NCI-H1048 (cell line): Measurements from ENCODE around the gene ODAD2.
"Not testable (repeated sequence)": the region's sequence is repeated elsewhere in the genome, so short reads cannot be mapped to it uniquely, and the experiment has no call there.

ENCODE experiments used
- DNase-seq: peaks from one replicate; lab custom pipeline; 2025; lab: John Stamatoyannopoulos, UW

ODAD2 gene

GRCh38 chr10:27959093-27959715 is 39.7 kb downstream of the ODAD2 start:
- no peak for DNase-seq

DNA sequence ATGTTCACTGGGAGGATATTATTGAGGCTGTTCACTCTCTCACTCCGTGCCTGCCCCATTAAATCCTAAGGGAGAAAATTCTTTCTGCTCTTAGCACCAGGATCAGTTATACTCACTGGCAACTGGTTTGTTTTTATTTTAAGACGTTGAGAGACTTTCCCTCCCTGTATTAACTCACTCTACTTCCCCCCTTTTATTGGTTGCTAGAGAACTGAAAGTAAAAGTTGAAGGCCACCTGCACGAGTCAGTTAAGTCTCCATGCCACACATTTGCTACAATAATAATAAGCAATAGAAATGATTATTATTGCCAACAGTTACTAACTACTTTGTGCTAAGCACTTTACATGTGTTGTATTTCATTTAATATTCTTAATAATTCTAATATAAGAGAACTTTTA is 40.5 kb downstream of the ODAD2 start:
- DNase-seq = not testable (repeated sequence)

- DNase-seq = no peak
Observed at GRCh38 chr10:27950242-27950564, 48.7 kb downstream of the ODAD2 start.

DNA sequence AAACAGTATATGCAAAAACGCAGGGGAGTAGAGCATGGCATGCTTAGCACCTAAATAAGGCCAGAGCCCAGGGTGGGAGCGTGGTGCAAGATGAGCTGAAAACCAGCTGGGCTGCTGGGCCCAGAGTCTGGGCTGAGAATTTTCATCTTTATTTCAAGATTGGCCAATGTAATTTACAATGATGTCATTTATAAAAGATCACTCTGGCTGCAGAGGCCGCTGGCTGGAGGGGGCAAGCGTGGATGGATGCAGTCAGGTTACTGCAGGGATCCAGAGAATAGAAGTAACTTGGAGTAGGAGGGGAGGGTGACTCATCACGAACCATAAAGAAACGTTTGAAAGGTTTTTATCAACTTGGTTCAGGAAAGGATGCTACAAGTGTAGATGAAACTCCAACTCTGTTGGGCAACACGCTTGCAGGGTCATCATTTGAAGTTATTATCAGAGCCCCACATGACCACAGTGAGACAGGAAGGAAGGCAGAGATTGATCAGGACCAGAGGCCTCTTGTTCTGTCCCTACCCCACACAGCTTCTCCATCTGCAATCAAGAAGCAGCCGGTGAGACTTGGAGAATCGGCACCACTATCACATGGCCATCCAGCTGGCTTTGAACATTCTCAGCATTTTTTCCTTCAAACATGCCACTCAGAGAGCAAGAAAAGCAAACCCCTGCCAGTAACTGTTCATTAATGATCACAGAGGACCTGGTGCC is 49.2 kb downstream of the ODAD2 start:
- no peak for DNase-seq

GRCh38 chr10:27948186-27948585 is 50.7 kb downstream of the ODAD2 start:
- no peak for DNase-seq

DNA sequence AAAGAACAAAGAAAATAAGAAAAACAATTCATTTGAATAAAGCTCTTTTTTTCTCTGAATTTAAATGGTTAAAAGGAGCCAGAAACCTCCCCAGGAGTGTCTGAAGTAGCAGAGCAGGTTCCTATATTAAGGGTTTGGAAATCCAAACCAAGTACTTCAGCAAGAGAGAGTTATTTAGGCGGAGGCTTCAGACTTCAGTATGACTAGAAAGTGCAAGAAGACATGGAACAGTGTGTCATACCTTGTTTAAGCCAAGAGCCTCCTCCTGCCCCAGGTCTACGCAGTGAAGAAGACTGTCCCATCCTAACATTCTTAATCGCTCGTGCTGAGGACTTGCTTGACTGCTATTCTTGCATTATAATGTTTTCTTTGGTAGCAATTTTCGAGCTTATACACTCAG is 51.3 kb downstream of the ODAD2 start:
- DNase-seq = no peak

GRCh38 chr10:27944005-27944404 is 54.9 kb downstream of the ODAD2 start:
- no peak for DNase-seq

DNA sequence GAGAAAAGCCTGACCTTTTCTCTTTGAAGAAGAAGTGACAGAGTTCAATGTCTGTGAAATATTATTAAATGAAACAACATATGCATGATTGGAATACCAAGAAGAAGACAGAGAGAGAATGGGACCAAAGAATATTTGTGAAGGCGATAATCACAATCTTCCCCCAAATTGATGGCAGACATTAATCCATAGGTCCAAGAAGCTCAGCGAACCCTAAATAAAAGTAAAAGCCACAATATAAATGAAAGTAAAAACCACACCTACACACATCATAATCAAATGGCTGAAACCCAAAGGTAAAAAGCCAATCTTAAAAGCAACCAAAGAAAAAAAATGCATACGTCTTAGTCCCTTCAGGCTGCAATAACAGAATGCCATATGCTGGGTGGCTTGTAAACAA is 84.0 kb downstream of the ODAD2 start:
- DNase-seq = no peak

DNA sequence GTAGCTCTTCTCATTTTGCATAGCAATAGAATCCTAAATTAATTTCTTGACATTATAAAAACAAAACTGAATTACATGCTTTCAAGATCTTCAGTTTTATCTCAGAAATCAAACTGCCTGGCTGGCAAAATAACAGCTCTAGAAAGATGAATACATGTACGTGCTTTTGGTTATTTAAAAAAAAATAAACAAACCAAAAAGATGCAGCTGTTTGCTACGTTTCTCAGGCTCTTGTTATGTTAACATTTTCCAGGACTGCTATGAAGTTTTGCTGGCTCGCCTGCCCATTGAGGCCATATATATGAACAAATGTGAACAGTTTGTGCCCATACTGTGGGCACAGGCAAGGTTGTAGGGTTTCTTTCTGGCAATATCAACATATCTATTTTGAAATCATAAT is 86.6 kb downstream of the ODAD2 start:
- no peak for DNase-seq

DNA sequence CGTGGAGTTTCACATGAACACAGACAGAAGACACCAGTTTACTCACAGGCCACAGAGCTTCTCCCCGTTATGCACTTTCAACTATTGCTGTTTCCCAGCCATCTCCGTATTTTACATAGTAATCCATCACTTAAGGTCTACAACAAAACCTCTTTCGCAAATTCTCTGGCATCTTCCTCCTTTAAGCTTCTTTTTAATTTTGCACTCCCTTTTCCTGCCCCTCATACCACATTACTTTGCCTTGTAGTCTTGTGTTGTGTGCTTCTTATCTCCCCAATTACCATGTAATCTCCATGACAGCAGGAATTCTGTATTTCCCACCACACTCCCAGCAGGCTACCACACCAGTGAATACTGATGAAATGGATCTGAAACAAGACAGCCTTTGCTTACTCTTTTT is 87.3 kb downstream of the ODAD2 start:
- DNase-seq = no peak

- no peak for DNase-seq
Observed at GRCh38 chr10:27911011-27911410, 87.9 kb downstream of the ODAD2 start.

- DNase-seq = no peak
Observed at GRCh38 chr10:27908231-27908630, 90.6 kb downstream of the ODAD2 start.

- DNase-seq = not testable (repeated sequence)
Observed at GRCh38 chr10:27899485-27899884, 99.4 kb downstream of the ODAD2 start.

- DNase-seq = no peak
Observed at GRCh38 chr10:27899058-27899457, 99.8 kb downstream of the ODAD2 start.

DNA sequence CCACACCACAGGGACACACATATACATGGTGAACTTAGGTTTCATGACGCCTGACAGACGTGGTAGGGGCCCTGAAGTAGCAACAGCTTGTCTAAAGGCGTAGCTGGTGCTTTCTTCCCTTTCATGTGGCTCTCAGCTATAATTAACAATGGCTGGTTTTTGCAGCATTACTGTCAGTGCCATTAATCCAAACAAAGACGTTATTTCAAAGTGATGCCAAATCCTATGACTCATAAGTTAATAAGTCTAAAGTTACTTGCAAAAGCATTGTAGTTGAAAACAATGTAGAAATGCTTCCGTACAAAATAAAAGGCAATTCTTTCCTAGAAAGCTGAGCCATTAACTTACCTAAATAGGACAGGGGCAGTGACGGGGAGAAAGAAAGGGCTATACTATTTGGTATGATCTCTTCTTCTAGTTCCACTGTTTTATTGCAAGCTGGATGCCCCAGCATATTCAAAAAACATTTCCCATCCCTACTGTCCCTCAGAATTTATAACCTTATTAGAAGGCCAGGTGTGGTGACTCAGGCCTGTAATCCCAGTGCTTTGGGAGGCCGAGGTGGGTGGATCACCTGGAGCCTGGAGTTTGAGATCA is 105.4 kb downstream of the ODAD2 start:
- DNase-seq = no peak

GRCh38 chr10:27890971-27891370 is 107.9 kb downstream of the ODAD2 start:
- DNase-seq = no peak

DNA sequence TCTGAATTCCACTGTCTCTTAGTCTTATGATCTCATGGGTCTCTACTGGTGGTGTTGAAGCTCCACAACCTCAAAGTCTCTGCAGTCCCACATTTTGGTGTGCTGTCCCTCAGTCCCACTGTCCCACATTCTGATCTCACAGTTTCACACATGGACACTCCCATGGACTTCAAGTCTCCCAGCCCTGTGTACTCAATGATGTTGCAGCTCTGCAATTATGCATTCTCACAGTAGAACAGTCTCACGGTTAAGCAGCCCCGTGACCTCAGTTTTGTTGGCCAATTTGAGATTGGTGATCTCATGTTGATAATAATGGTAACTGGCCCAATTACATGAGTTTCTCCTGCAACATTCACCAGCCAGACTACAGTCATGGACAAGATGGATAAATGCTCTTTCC is 109.4 kb downstream of the ODAD2 start:
- DNase-seq = no peak

DNA sequence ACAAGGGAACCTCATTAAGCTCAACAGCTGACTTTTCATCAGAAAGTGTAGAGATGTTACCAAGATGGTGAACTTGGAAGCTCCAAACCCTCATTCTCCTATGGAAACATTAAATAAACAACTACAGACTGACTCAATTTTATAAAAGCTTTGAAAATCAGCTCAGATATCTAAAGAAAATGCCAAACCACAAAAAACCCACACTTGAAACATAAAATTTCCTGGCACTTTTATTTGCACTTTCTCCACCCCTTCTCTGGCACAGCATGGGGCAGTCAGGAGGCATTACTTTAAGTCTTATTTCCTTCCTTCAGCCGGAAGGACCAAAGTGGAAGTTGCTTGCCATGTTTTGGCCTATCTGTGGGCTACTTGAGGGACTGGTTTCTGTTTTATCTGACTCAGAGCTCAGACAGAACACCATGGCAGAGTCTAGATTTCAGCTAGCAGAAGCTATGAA is 114.7 kb downstream of the ODAD2 start:
- no peak for DNase-seq

DNA sequence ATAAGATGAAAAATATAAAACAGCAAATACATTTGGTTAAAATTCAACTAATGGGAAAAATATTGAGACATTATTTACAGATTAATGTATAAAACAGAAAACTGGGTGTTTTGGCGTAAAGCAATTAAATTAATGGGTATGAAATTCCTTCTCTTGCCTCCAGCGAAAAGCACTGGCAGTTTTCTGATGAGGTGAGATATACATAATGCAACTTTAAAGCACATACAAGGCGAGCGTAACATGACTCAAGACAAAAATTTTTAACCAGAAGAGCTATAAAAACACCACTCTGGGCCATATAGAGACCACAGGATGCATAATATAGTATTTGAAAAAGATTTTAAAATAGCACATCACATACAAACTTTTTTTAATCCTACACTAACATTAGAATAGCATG is 120.6 kb downstream of the ODAD2 start:
- no peak for DNase-seq

DNA sequence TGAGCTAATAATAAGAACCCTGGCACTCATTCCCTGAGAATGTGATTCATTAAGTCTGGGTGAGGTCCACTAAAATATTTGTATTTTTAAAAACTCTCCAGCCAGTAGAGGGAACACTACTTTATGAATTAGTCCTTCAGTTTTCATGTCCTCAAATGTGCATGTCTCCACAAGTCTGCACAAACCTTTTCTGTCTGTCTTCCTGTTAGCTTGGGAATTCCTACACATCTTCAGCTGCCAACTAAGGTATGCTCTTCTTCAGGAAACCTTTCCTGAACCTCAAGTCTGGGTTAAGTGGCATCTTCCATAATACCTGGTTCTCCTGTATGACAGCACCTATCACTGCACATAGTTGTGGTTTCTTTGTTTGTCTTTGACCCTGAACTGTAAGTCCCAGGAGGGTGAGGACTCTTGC is 133.7 kb downstream of the ODAD2 start:
- DNase-seq = no peak

GRCh38 chr10:27861781-27862180 is 137.1 kb downstream of the ODAD2 start:
- no peak for DNase-seq

- DNase-seq = no peak
Observed at GRCh38 chr10:27857616-27858015, 141.3 kb downstream of the ODAD2 start.

- no peak for DNase-seq
Observed at GRCh38 chr10:27844223-27844622, 154.7 kb downstream of the ODAD2 start.

DNA sequence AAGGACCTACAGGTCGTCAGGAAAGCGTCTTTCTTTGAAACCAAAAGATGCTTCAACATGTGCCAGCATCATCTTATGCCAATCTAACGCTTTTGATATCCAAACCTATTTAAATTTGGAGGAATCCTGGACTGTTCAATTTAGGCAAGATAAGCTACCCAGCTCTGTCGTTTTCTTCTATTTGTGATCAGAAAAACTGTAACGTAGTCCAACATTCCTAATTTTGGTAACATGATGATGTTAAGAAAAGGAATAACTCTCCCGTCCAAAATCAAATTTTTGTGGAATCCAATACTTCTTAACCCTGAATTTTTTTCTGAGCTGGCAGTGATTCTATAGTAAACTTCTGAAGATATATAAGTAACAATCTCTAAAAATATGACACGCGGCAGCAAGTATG is 160.0 kb downstream of the ODAD2 start:
- no peak for DNase-seq
